T47D (cell line): ENCODE measurements around the gene NTS.

ENCODE experiments used
- DNase-seq, 2 experiments: peaks; one replicate each; pipeline versions ENCODE4 v3.0.0 to v3.0.0-alpha.2; 2011 to 2012; ENCODE audit warnings: low read depth in 1 of 2, low spot score in 1 of 2
- JUND ChIP-seq: IDR thresholded peaks from 2 replicates; pipeline ENCODE4 v1.6.1; 2012; ENCODE audit warnings: low read depth
- in situ Hi-C: cut with HindIII; loops from 2 replicates; pipeline ENCODE4 v1.10.0; 2016; ENCODE audit warnings: low sequenced_read_pairs, low pct_unique_long_range_greater_than_20kb

The NTS gene

GRCh38 chr12:85874031-85874461, at the start of gene NTS:
TSS of gene NTS (plus strand) at chr12:85874295. CDS start at chr12:85874404, 109 bp downstream.
- TF ChIP-seq JUND = no peak
- in situ Hi-C loops = no loop called here
- peak in 1 of 2 experiments; percentile 12 for DNase-seq

- no peak for TF ChIP-seq JUND
- no peak for DNase-seq
- in situ Hi-C loops = no loop called here
Measured at GRCh38 chr12:85825746-85826145, 48.3 kb upstream of the NTS start.

- in situ Hi-C loops = no loop called here
- no peak for DNase-seq
- TF ChIP-seq JUND = no peak
Measured at GRCh38 chr12:85828576-85828975, 45.5 kb upstream of the NTS start.

GRCh38 chr12:85829391-85829790, 44.7 kb upstream of the NTS start:
- no peak for DNase-seq
- no peak for TF ChIP-seq JUND

GRCh38 chr12:85831327-85831990, 42.6 kb upstream of the NTS start:
- DNase-seq = no peak
- in situ Hi-C loops = no loop called here
- no peak for TF ChIP-seq JUND

More at GRCh38 chr12:85829391-85829790, 44.7 kb upstream of the NTS start:
- in situ Hi-C loops = no loop called here

- TF ChIP-seq JUND = no peak
- in situ Hi-C loops = no loop called here
- no peak for DNase-seq
Measured at GRCh38 chr12:85833579-85833978, 40.5 kb upstream of the NTS start.

- DNase-seq = peak in 1 of 2 experiments; percentile 42
- TF ChIP-seq JUND = no peak
- in situ Hi-C loops = no loop called here
Measured at GRCh38 chr12:85834378-85834777, 39.7 kb upstream of the NTS start.

GRCh38 chr12:85835426-85836196, 38.5 kb upstream of the NTS start:
- in situ Hi-C loops = no loop called here
- no peak for TF ChIP-seq JUND
- no peak for DNase-seq

GRCh38 chr12:85836197-85837090, 37.7 kb upstream of the NTS start, which contains the start of gene RASSF9:
TSS of gene RASSF9 (minus strand) at chr12:85836409. CDS start at chr12:85836201, 208 bp downstream.
- in situ Hi-C loops = no loop called here
- TF ChIP-seq JUND = no peak
- DNase-seq = peak in 1 of 2 experiments; percentile 53

- TF ChIP-seq JUND = no peak
- in situ Hi-C loops = no loop called here
- no peak for DNase-seq
Measured at GRCh38 chr12:85843606-85844310, 30.3 kb upstream of the NTS start.

GRCh38 chr12:85849344-85849743, 24.8 kb upstream of the NTS start:
- in situ Hi-C loops = no loop called here
- no peak for DNase-seq
- no peak for TF ChIP-seq JUND

GRCh38 chr12:85855305-85855704, 18.8 kb upstream of the NTS start:
- no peak for TF ChIP-seq JUND
- no peak for DNase-seq
- in situ Hi-C loops = no loop called here
